HEK293 (cell line): ENCODE results near the gene NCF2.

Experiments
- CTCF ChIA-PET: fragments of 350-600 bp; formaldehyde crosslinking; extraction: SDS; loops from one replicate; lab custom pipeline; 2021; ENCODE audit warnings: antibody characterized with exemption; lab: Yijun Ruan, JAX
- POLR2A ChIA-PET: fragments of 300-600 bp; formaldehyde crosslinking; extraction: SDS; loops from one replicate; lab custom pipeline; 2020; ENCODE audit warnings: antibody characterized with exemption, inconsistent platforms; lab: Yijun Ruan, JAX
- H3K27ac ChIP-seq: fragments of 200-500 bp; sonication (Bioruptor generic); 2 replicates; pipeline ENCODE4 v1.5.1; 2014; ENCODE audit warnings: low read depth, low read length, control low read depth, inconsistent platforms; ENCODE audit errors: extremely low read depth
- H3K36me3 ChIP-seq, 2 experiments: fragments of 200-500 bp in 1 of 2; sonication (Bioruptor generic) in 1 of 2; 1 replicate in 1 of 2; 2 replicates in 1 of 2; pipeline ENCODE4 v1.5.1; 2014 to 2017; ENCODE audit warnings: inconsistent platforms in 2 of 2, low read length in 2 of 2; ENCODE audit not compliant: control insufficient read depth in 2 of 2, insufficient read depth in 1 of 2
- H3K4me1 ChIP-seq: fragments of 200-500 bp; sonication (Bioruptor generic); 2 replicates; pipeline ENCODE4 v1.5.1; 2014; ENCODE audit warnings: mild to moderate bottlenecking, low read length, inconsistent platforms; ENCODE audit not compliant: control insufficient read depth, insufficient read depth
- H3K4me3 ChIP-seq: 2 replicates; pipeline ENCODE4 v1.5.1; 2011; ENCODE audit warnings: low read depth, mild to moderate bottlenecking, control low read depth, low read length, moderate library complexity
- H3K9me3 ChIP-seq: fragments of 200-500 bp; sonication (Bioruptor generic); 2 replicates; pipeline ENCODE4 v1.5.1; 2014; ENCODE audit warnings: low read depth, low read length, inconsistent platforms; ENCODE audit not compliant: control insufficient read depth, insufficient read depth
- GLIS1 ChIP-seq: fragments of 450-650 bp; formaldehyde crosslinking; IDR thresholded peaks from 2 replicates; pipeline ENCODE4 v1.5.1; 2016; ENCODE audit warnings: missing biosample characterization, missing genetic modification characterization
- WT1 ChIP-seq: fragments of 450-650 bp; formaldehyde crosslinking; IDR thresholded peaks from 2 replicates; pipeline ENCODE4 v1.5.1; 2016; ENCODE audit warnings: missing biosample characterization, missing genetic modification characterization
- ZBTB20 ChIP-seq: fragments of 450-650 bp; formaldehyde crosslinking; IDR thresholded peaks from 2 replicates; pipeline ENCODE4 v1.5.1; 2016; ENCODE audit warnings: missing biosample characterization, missing genetic modification characterization
- ZFHX2 ChIP-seq: fragments of 450-650 bp; formaldehyde crosslinking; conservative IDR thresholded peaks from 2 replicates; pipeline ENCODE4 v1.5.1; 2016; ENCODE audit warnings: missing biosample characterization, missing genetic modification characterization
- ZNF16 ChIP-seq: fragments of 450-650 bp; formaldehyde crosslinking; IDR thresholded peaks from 2 replicates; pipeline ENCODE4 v1.5.1; 2016; ENCODE audit warnings: low read depth, missing biosample characterization, missing genetic modification characterization
- ZNF274 ChIP-seq, 2 experiments: fragments of 200-500 bp in 1 of 2; fragments of 450-650 bp in 1 of 2; sonication (Bioruptor generic) in 1 of 2; formaldehyde crosslinking in 1 of 2; IDR thresholded peaks; 2 replicates each; pipeline versions ENCODE4 v1.5.1 to v1.6.1; 2014 to 2016; ENCODE audit warnings: borderline replicate concordance in 1 of 2, inconsistent platforms in 1 of 2, low read length in 1 of 2, missing biosample characterization in 1 of 2, missing genetic modification characterization in 1 of 2
- ZNF350 ChIP-seq: fragments of 450-650 bp; formaldehyde crosslinking; IDR thresholded peaks from 2 replicates; pipeline ENCODE4 v1.5.0; 2017; ENCODE audit warnings: missing biosample characterization, mild to moderate bottlenecking, missing genetic modification characterization
- ZNF423 ChIP-seq: fragments of 450-650 bp; formaldehyde crosslinking; IDR thresholded peaks from 2 replicates; pipeline ENCODE4 v1.5.1; 2016; ENCODE audit warnings: missing biosample characterization, missing genetic modification characterization
- ZNF510 ChIP-seq: fragments of 450-650 bp; formaldehyde crosslinking; IDR thresholded peaks from 2 replicates; pipeline ENCODE4 v1.5.1; 2018; ENCODE audit warnings: mild to moderate bottlenecking, missing genetic modification characterization, missing biosample characterization; ENCODE audit not compliant: insufficient replicate concordance
- ZNF548 ChIP-seq: fragments of 450-650 bp; formaldehyde crosslinking; IDR thresholded peaks from 2 replicates; pipeline ENCODE4 v1.5.1; 2016; ENCODE audit warnings: missing biosample characterization, missing genetic modification characterization
- ZNF621 ChIP-seq: fragments of 450-650 bp; formaldehyde crosslinking; IDR thresholded peaks from 2 replicates; pipeline ENCODE4 v1.5.1; 2017; ENCODE audit warnings: missing biosample characterization, missing genetic modification characterization
- ZNF623 ChIP-seq: fragments of 450-650 bp; formaldehyde crosslinking; IDR thresholded peaks from 2 replicates; pipeline ENCODE4 v1.5.1; 2016; ENCODE audit warnings: missing biosample characterization, missing genetic modification characterization
- ZNF660 ChIP-seq: fragments of 450-650 bp; IDR thresholded peaks from 2 replicates; pipeline ENCODE4 v1.5.1; 2018; ENCODE audit warnings: missing biosample characterization, mild to moderate bottlenecking, missing genetic modification characterization
- TF ChIP-seq, protein P1 (sequence below): fragments of 450-650 bp; formaldehyde crosslinking; IDR thresholded peaks from 2 replicates; pipeline ENCODE4 v1.5.1; 2016; ENCODE audit warnings: missing biosample characterization, missing genetic modification characterization
- TF ChIP-seq, protein P2 (sequence below): fragments of 450-650 bp; formaldehyde crosslinking; IDR thresholded peaks from 2 replicates; pipeline ENCODE4 v1.5.1; 2016; ENCODE audit warnings: missing biosample characterization, missing genetic modification characterization, low read depth
- TF ChIP-seq, protein P3 (sequence below): fragments of 450-650 bp; formaldehyde crosslinking; conservative IDR thresholded peaks from 2 replicates; pipeline ENCODE4 v1.5.1; 2016; ENCODE audit warnings: low read depth, missing biosample characterization, missing genetic modification characterization
- TF ChIP-seq, protein P4 (sequence below): fragments of 450-650 bp; formaldehyde crosslinking; IDR thresholded peaks from 2 replicates; pipeline ENCODE4 v1.5.1; 2016; ENCODE audit warnings: missing biosample characterization, missing genetic modification characterization
- TF ChIP-seq, protein P5 (sequence below): fragments of 450-650 bp; formaldehyde crosslinking; IDR thresholded peaks from 2 replicates; pipeline ENCODE4 v1.5.1; 2016; ENCODE audit warnings: missing biosample characterization, missing genetic modification characterization

The NCF2 gene

DNA sequence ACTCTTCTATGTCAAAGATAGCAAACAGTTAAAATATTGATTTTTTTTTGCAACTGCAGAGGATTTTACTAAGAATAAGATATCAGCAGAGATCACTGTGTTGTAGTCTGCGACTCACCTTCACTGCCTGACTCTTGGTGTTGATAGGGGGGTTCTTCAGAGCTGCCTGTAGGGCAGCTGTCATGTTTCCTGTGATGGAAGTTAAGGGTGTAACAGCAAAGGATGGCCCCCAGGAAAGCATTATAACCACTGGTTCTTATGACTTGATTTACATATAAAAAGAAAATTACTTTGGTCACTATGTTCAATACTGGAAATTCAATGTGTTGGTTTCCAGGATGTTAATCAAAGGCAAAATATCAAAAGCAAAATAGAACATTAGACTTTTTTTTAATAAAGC, 42.7 kb upstream of the NCF2 start:
- H3K27ac ChIP-seq: no peak overlapping the region
- H3K4me3 ChIP-seq: peak overlapping the region; percentile 86

DNA sequence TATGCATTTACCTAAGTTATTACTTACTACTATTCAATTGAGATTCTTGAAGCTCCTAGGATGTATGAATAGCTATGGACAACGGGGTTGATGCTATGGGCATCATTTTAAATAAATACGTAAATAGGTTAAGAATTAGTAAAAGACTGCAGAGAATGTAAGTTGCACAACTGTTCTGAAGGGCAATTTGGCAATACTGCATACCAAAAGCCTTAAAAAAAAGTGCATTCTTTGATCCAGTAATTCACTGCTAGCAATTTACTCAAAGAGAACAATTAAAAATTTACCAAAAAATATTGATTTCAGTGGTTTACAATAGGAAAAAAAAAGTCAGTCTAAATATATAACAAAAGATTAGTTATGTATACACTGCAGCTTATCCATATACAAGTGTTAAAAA, 41.9 kb upstream of the NCF2 start:
- Histone ChIP-seq H3K4me3 (no peak overlapping the region), H3K27ac (no peak overlapping the region), H3K9me3 (no peaks in the 10 kb centered on the region), H3K36me3 (peaks cover 11 to 37% of the 10 kb centered on the region in 2 experiments; a peak in 2 of 3 replicates), H3K4me1 (peaks cover 14% of the 10 kb centered on the region; the same call in 1 of the 2 replicates)
- ChIA-PET CTCF (interaction anchor here (0.6 to 1.3 kb wide), 5 partner anchors 9 to 1035 kb away, joined by 3 to 4 read pairs (median 3); no protein-coding TSS in a partner anchor), POLR2A (interaction anchor here (0.7 kb wide), 1 partner anchor 374 kb away, joined by 5 read pairs; no protein-coding TSS in a partner anchor)
- TF ChIP-seq ZBTB20 (no peak), ZNF510 (no peak), ZNF423 (tag by site-specific recombination) (no peak), ZNF660 (no peak), ZNF548 (tag by site-specific recombination) (no peak), ZNF621 (tag by site-specific recombination) (no peak)
- TF ChIP-seq, protein P1, sequence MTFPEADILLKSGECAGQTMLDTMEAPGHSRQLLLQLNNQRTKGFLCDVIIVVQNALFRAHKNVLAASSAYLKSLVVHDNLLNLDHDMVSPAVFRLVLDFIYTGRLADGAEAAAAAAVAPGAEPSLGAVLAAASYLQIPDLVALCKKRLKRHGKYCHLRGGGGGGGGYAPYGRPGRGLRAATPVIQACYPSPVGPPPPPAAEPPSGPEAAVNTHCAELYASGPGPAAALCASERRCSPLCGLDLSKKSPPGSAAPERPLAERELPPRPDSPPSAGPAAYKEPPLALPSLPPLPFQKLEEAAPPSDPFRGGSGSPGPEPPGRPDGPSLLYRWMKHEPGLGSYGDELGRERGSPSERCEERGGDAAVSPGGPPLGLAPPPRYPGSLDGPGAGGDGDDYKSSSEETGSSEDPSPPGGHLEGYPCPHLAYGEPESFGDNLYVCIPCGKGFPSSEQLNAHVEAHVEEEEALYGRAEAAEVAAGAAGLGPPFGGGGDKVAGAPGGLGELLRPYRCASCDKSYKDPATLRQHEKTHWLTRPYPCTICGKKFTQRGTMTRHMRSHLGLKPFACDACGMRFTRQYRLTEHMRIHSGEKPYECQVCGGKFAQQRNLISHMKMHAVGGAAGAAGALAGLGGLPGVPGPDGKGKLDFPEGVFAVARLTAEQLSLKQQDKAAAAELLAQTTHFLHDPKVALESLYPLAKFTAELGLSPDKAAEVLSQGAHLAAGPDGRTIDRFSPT (tag by site-specific recombination): no peak

More for the DNA sequence above, 42.7 kb upstream of the NCF2 start:
- peaks cover 14% of the 10 kb centered on the region; the same call in 1 of the 2 replicates for H3K4me1 ChIP-seq
- no peaks in the 10 kb centered on the region for H3K9me3 ChIP-seq
- peaks cover 11 to 33% of the 10 kb centered on the region in 2 experiments; a peak in 2 of 3 replicates for H3K36me3 ChIP-seq
- CTCF ChIA-PET: interaction anchor here (0.5 to 1.3 kb wide), 5 partner anchors 10 to 1036 kb away, joined by 3 to 4 read pairs (median 3); no protein-coding TSS in a partner anchor
- TF ChIP-seq, protein P2, sequence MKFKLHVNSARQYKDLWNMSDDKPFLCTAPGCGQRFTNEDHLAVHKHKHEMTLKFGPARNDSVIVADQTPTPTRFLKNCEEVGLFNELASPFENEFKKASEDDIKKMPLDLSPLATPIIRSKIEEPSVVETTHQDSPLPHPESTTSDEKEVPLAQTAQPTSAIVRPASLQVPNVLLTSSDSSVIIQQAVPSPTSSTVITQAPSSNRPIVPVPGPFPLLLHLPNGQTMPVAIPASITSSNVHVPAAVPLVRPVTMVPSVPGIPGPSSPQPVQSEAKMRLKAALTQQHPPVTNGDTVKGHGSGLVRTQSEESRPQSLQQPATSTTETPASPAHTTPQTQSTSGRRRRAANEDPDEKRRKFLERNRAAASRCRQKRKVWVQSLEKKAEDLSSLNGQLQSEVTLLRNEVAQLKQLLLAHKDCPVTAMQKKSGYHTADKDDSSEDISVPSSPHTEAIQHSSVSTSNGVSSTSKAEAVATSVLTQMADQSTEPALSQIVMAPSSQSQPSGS (tag by site-specific recombination): no peak
- TF ChIP-seq, protein P3, sequence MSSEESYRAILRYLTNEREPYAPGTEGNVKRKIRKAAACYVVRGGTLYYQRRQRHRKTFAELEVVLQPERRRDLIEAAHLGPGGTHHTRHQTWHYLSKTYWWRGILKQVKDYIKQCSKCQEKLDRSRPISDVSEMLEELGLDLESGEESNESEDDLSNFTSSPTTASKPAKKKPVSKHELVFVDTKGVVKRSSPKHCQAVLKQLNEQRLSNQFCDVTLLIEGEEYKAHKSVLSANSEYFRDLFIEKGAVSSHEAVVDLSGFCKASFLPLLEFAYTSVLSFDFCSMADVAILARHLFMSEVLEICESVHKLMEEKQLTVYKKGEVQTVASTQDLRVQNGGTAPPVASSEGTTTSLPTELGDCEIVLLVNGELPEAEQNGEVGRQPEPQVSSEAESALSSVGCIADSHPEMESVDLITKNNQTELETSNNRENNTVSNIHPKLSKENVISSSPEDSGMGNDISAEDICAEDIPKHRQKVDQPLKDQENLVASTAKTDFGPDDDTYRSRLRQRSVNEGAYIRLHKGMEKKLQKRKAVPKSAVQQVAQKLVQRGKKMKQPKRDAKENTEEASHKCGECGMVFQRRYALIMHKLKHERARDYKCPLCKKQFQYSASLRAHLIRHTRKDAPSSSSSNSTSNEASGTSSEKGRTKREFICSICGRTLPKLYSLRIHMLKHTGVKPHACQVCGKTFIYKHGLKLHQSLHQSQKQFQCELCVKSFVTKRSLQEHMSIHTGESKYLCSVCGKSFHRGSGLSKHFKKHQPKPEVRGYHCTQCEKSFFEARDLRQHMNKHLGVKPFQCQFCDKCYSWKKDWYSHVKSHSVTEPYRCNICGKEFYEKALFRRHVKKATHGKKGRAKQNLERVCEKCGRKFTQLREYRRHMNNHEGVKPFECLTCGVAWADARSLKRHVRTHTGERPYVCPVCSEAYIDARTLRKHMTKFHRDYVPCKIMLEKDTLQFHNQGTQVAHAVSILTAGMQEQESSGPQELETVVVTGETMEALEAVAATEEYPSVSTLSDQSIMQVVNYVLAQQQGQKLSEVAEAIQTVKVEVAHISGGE: peak; percentile 89
- no peak for TF ChIP-seq ZNF623 (tag by site-specific recombination)
- POLR2A ChIA-PET: interaction anchor here (0.7 kb wide), 1 partner anchor 419 kb away, joined by 3 read pairs; the partner anchor contains the start of gene TSEN15

DNA sequence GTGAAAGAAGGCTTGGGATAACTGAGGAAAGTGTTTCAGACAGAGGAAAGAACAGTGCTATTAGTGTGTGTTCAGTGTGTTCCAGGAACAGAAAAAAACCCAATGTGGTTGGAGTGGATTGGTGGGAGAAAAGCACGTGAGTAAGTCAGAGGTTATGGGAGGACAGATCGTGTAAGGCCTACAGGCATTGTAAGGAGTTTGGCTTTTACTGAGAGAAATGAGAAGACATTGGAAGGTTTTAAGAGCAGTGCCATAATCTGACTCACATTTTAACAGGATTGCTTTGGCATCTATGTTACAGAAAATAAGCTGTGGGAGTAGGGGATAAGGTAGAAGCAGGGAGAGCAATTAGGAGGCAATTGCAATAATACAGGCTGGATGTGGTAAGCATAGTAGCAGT, 40.5 kb upstream of the NCF2 start:
- no peaks in the 10 kb centered on the region for H3K9me3 ChIP-seq
- H3K27ac ChIP-seq: no peak overlapping the region
- H3K4me1 ChIP-seq: peaks cover 14% of the 10 kb centered on the region; the same call in 1 of the 2 replicates
- H3K36me3 ChIP-seq: peaks cover 11 to 42% of the 10 kb centered on the region in 2 experiments; a peak in 2 of 3 replicates
- H3K4me3 ChIP-seq: no peak overlapping the region
- ChIA-PET CTCF (interaction anchor here (0.5 to 0.6 kb wide), 3 partner anchors 29 to 848 kb away, joined by 3 to 4 read pairs (median 3); no protein-coding TSS in a partner anchor), POLR2A (no interaction called here)
- peak; percentile 30; the same call in 1 of the 2 replicates for TF ChIP-seq GLIS1 (tag by site-specific recombination)
- TF ChIP-seq, protein P4, sequence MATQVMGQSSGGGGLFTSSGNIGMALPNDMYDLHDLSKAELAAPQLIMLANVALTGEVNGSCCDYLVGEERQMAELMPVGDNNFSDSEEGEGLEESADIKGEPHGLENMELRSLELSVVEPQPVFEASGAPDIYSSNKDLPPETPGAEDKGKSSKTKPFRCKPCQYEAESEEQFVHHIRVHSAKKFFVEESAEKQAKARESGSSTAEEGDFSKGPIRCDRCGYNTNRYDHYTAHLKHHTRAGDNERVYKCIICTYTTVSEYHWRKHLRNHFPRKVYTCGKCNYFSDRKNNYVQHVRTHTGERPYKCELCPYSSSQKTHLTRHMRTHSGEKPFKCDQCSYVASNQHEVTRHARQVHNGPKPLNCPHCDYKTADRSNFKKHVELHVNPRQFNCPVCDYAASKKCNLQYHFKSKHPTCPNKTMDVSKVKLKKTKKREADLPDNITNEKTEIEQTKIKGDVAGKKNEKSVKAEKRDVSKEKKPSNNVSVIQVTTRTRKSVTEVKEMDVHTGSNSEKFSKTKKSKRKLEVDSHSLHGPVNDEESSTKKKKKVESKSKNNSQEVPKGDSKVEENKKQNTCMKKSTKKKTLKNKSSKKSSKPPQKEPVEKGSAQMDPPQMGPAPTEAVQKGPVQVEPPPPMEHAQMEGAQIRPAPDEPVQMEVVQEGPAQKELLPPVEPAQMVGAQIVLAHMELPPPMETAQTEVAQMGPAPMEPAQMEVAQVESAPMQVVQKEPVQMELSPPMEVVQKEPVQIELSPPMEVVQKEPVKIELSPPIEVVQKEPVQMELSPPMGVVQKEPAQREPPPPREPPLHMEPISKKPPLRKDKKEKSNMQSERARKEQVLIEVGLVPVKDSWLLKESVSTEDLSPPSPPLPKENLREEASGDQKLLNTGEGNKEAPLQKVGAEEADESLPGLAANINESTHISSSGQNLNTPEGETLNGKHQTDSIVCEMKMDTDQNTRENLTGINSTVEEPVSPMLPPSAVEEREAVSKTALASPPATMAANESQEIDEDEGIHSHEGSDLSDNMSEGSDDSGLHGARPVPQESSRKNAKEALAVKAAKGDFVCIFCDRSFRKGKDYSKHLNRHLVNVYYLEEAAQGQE (tag by site-specific recombination): no peak
- TF ChIP-seq ZFHX2 (tag by site-specific recombination): peak; percentile 30; the same call in 1 of the 2 replicates
- TF ChIP-seq, protein P5, sequence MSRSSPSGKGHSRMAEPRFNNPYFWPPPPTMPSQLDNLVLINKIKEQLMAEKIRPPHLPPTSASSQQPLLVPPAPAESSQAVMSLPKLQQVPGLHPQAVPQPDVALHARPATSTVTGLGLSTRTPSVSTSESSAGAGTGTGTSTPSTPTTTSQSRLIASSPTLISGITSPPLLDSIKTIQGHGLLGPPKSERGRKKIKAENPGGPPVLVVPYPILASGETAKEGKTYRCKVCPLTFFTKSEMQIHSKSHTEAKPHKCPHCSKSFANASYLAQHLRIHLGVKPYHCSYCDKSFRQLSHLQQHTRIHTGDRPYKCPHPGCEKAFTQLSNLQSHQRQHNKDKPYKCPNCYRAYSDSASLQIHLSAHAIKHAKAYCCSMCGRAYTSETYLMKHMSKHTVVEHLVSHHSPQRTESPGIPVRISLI (tag by site-specific recombination): 0 out of 2 replicates have a peak, but pooled peaks have one; percentile 14
- TF ChIP-seq WT1: peak; percentile 33; the same call in 1 of the 2 replicates
- no peak for TF ChIP-seq ZNF350 (tag by site-specific recombination)
- no peak for TF ChIP-seq ZNF16
- no peak for TF ChIP-seq ZNF274 (IDR thresholded peaks at IDR 0.05; ENCODE audit: low read length)
- TF ChIP-seq ZNF274 (tag by site-specific recombination; IDR thresholded peaks at IDR 0.05; ENCODE audit: borderline replicate concordance): no peak
